GM18868 (cell line): ENCODE data around the gene MYO5C.

Experiments
- ATAC-seq: cut with Tn5 transposase; IDR thresholded peaks from one replicate; pipeline ENCODE4 v1.9.1; 2021; ENCODE audit warnings: mild to moderate bottlenecking, moderate library complexity; ENCODE audit not compliant: unreplicated experiment

The MYO5C gene

DNA sequence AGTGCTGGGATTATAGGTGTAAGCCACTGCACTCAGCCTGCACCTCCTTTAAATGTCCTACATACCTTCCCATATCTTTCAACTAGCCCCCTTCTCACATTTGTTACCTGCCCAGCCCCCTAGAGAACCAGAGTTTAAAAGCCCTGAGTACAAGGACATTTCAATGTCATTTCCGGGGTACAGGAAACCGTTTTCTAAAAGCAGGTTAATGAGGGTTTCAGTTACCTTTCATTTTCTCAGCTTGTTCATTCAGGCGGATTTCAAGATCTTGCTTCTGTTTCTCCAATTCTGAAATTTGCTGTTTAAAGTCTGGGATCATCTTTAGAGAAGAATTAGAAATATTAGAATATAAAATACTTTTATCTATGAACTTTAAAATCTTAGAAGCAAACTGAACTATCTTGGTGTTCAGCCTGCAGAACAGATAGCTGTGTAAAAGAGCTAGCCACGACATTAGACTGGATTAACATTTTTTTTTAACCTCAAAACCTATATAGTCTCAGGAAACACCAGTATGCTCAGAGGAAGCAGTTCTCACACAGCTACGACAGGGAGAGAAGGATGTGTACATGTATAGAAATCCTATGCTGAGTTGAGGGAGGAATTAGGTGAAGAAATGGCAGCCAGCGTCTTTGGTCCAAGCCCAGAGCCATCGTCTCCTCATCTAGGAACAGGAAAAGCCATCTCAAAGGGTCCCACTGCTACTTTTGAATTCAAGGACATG, 74.5 kb downstream of the MYO5C start:
- ATAC-seq = peak; percentile 35

- ATAC-seq = no peak
Observed at GRCh38 chr15:52220251-52220650, 75.4 kb downstream of the MYO5C start.

DNA sequence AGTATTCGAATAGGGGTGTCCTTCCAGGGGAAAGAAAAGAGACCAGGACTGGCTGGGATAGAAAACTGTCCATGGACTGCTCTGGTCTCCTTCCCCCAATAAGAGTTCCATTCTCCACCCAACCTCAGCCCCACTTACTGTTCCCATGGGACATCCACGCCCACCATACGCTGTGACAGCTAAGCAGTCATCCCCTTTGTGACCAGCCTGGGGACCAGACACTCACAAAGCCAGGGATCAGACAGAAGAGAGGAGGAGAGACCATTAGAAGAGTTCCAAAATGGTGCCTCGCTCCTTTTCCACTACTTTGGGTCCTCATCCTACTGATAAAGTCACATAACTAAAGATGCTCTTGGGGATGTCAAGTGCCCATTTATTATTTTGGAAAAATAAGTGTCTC, 76.8 kb downstream of the MYO5C start:
- no peak for ATAC-seq

GRCh38 chr15:52218371-52218770, 77.2 kb downstream of the MYO5C start:
- ATAC-seq = no peak

- ATAC-seq = no peak
Observed at GRCh38 chr15:52217186-52217585, 78.4 kb downstream of the MYO5C start.

DNA sequence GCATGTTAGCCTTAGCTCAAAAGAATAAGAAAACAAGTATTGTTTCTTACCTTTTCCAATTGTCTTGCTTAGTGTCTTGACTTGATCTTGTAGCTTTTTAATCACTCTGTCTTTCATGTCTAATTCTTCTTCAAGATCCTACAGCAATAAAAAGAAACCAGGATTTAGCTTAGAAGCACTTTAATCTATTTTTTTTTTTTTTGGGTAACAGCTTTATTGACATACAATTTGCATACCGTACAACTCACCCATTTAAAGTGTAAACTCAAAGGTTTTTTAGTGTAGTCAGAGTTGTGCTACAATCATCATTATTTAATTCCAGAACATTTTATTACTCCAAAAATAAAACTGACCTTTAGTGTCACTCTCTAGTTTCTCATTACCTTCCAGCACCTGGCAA, 81.1 kb downstream of the MYO5C start:
- ATAC-seq = no peak

DNA sequence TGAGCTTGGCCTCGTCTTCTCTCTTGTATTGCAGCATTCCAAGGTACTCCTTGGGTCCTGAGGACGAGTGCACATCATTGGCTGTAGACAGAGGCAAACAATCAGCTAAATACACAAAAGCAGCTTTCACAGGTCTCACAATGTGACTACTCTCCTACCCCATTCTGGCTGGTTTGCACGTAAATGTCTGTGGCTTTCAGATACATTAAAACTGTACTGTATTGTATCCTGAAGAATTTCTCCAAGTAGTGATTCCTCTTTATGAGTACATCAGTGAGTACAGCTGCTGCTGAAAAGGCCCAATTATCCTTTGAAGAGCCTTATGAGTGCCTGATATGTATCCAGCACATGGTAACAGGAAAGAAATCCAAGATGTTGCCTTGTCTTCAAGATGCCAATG, 82.4 kb downstream of the MYO5C start:
- ATAC-seq = no peak

- ATAC-seq = peak; percentile 95
Observed at GRCh38 chr15:52208306-52208946, 87.2 kb downstream of the MYO5C start.

- no peak for ATAC-seq
Observed at GRCh38 chr15:52207191-52207590, 88.4 kb downstream of the MYO5C start.

DNA sequence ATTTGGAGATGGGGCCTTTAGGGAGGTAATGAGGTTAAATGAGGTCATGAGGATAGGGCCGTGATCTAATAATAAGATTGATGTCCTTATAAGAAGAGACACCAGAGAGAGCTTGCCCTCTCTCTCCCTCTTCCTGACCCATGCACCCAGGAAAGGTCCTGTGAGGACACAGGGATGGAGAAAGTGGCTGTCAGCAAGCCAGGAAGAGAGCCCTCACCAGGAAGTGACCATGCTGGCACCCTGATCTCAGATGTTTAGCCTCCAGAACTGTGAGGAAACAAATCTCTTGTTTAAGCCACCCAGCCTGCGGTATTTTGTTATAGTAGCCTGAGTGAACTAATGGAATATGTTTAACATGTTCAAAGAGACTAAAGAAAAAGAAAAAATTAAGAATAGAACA, 89.2 kb downstream of the MYO5C start:
- no peak for ATAC-seq

- ATAC-seq = no peak
Observed at GRCh38 chr15:52204657-52205056, 90.9 kb downstream of the MYO5C start.

DNA sequence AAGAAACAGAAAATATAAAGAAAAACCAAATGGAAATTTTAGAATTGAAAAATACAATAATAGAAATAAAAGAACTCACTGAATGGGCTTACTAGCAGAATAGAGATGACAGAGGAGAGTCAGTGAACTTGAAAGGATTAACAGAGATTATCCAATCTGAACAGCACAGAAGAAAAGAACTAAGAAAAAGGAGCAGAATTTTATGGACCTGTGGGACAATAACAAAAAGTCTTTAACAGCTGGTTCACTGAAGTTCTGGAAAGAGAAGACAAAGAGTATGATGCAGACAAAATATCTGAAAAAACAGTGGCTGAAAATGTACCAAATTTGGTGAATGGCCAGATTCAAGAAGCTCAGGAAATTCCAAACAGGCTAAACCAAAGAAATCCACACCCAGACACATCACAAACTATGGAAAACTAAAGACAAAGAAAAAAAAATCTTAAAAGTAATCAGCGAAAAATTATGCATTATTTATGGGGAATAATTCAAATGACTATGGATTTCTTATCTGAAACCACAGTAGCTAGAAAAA, 94.7 kb downstream of the MYO5C start:
- ATAC-seq = no peak

- ATAC-seq = no peak
Observed at GRCh38 chr15:52199271-52199670, 96.3 kb downstream of the MYO5C start.

- ATAC-seq = no peak
Observed at GRCh38 chr15:52196891-52197290, 98.7 kb downstream of the MYO5C start.

- ATAC-seq = no peak
Observed at GRCh38 chr15:52193791-52194190, 101.8 kb downstream of the MYO5C start.

GRCh38 chr15:52193321-52193720, 102.3 kb downstream of the MYO5C start:
- ATAC-seq = no peak

GRCh38 chr15:52191207-52191606, 104.4 kb downstream of the MYO5C start, which contains the start of gene GNB5:
Gene GNB5, minus strand, starts transcription at chr15:52191392. Its CDS starts 6,716 bp downstream, at chr15:52184676.
- ATAC-seq = no peak

GRCh38 chr15:52186651-52187486, 108.7 kb downstream of the MYO5C start:
- ATAC-seq = no peak

DNA sequence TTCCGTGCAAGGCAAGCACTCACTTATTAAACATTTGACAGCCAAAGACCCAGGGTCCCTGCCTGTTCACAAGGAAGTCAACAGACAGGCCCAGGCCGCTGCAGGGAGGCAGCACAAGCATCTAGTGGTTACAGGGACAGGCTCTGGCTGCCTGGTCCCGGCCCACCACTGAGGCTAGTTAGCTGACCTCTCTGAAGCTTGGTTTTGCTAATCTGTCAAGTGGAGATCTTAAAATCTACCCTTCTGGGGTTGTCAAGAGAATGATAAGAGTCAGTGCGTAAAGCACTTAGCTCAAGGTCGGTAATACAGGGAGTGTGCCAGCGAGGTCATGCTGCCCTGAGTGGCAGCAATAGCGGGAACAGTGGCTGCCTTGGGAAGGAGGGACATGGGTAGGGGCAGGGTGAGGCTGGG, 110.4 kb downstream of the MYO5C start:
- no peak for ATAC-seq

DNA sequence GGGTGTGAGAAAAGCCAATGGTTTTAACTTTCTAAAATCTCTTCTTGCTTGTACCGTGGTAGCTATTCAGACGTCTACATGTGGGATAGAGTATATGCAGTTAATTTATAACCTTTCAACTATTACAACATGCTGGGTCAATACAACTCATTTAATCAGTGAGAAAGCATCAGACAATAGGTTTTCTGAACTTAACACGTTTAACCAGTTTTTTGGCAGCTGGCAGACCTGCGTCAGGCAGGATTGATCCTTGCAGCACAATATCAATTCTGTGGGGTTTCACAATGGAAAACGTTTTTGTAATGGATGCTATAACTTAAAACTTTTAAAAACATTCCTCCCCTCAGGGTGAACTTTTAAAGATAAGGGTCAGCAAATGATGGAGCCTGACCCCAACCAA, 110.9 kb downstream of the MYO5C start:
- ATAC-seq = no peak

DNA sequence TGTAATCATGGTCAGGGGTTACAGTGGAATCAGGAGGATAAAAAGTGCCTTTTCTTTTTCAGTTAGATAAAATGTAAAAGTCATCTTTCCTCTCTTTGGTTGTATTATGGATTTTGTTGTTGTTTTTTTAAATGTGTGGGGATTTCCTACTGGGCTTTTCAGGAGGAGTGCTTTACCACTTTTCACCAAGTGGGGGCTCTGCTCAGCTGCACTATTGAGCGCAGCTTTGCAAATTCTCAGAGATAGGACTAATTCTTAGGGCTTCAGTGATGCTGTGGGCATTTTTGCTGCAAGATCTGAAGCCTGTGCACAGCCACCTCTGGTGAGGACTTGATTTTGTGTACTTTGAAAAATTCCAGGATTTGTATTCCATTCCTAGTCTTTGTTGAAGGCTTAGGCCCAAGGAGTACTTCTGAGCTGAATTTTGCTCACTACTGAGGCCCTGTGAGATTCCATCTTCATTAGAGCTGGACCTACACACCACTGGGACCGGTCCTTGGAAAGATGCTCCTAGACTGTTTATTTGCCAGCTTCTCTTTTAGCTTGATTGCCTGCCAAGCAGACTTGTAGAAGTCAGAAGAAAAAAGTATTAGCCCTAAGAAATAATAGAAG, 111.9 kb downstream of the MYO5C start:
- no peak for ATAC-seq
